ENCODE measurements around the gene CD300LD. TPM values are rescaled to one million over a fixed set of nuclear protein-coding genes. Genes with fewer than 3 reads are reported as not detected.

CD300LD gene
- total RNA-seq, 4 donors from 2014 or later: not detected

DNA sequence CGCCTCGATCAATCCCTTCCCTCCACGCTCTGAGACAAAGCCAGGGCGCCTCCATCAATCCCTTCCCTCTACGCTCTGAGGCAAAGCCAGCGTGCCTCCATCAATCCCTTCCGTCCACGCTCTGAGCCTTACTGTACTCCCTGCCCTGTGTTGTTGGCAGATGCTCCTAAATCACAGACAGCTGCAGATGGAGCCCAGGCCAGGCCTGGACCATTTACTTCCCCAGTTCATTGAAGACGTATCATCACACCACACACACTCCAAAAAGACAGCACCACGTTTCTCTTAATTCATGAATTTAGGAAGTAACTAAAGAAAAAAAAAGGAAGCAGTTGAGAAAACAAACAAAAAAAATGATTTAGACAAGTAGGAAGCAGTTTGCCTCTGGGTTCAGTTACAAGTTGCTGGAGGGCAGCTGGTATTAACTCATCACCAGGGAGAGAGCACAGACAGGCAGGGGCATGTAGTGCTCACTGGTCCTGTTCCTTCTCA is 7.4 kb upstream of the CD300LD start:
- no peak overlapping the region for H3K27ac ChIP-seq
- intact Hi-C loops (cut with DNase I; ENCODE audit: low total_unique reads): no loop called here
- no peak for DNase-seq
- H3K9me3 ChIP-seq: no peaks in the 10 kb centered on the region
- H3K36me3 ChIP-seq: no peaks in the 10 kb centered on the region
- TF ChIP-seq POLR2A (IDR thresholded peaks at IDR 0.05): no peak
- TF ChIP-seq, protein P1, sequence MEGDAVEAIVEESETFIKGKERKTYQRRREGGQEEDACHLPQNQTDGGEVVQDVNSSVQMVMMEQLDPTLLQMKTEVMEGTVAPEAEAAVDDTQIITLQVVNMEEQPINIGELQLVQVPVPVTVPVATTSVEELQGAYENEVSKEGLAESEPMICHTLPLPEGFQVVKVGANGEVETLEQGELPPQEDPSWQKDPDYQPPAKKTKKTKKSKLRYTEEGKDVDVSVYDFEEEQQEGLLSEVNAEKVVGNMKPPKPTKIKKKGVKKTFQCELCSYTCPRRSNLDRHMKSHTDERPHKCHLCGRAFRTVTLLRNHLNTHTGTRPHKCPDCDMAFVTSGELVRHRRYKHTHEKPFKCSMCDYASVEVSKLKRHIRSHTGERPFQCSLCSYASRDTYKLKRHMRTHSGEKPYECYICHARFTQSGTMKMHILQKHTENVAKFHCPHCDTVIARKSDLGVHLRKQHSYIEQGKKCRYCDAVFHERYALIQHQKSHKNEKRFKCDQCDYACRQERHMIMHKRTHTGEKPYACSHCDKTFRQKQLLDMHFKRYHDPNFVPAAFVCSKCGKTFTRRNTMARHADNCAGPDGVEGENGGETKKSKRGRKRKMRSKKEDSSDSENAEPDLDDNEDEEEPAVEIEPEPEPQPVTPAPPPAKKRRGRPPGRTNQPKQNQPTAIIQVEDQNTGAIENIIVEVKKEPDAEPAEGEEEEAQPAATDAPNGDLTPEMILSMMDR (IDR thresholded peaks at IDR 0.05): no peak
- H3K27me3 ChIP-seq: no peaks in the 10 kb centered on the region
- H3K4me1 ChIP-seq: no peaks in the 10 kb centered on the region
- no peak overlapping the region for H3K4me3 ChIP-seq

DNA sequence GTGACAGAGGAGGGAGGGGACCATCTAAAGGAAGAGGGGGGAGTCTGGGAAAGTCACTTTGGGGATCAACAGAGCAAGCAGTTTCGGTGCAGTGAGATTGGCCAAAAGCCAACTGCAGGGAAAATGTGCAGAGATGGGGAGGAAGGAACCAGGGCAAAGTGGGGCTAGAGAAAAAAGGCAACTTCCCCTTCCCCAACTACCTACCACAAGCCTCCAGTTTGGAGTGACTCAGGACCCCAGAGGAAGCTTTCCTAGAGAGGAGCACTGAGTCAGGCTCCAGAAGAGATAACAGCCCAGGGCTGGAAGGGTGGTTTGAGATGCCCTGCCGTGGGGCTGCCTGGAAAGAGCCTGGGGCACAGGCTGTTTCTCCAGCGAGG is 6.9 kb upstream of the CD300LD start:
- Histone ChIP-seq H3K4me3 (no peak overlapping the region), H3K4me1 (no peaks in the 10 kb centered on the region), H3K27ac (no peak overlapping the region), H3K9me3 (no peaks in the 10 kb centered on the region), H3K27me3 (no peaks in the 10 kb centered on the region), H3K36me3 (no peaks in the 10 kb centered on the region)
- intact Hi-C loops (cut with DNase I; ENCODE audit: low total_unique reads): no loop called here
- TF ChIP-seq, protein P1 (IDR thresholded peaks at IDR 0.05): no peak
- no peak for TF ChIP-seq POLR2A (IDR thresholded peaks at IDR 0.05)
- no peak for DNase-seq

DNA sequence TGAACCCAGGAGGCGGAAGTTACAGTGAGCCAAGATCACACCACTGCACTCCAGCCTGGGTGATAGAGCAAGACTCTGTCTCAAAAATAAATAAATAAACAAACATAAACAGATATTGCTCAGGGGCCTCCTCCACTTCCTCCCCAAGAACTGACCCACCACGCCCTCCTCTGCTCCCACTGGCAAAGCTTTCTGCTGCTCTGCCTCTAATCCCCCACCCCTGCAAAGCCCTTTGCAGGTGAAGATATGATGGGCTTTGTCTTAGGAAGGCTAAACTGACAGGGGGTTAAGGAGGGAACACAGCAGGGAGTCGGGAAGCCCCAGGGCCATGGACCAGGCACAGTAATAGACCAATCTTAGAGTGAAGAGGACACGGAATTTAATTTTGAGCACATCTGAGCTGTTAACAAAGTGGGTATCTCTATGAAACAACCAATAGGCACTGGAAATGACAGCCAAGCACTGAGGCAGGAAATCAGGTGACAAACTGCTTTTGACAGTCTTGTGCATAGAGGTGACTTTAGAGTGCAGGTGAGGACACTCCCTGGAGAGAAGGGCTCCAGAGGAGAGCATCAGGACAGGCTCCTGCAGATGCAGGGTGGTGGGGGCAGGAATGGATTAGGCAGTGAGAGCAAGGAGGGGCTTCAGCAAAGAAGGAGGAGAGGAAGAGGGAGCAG is 6.4 kb upstream of the CD300LD start:
- no peak for DNase-seq
- H3K4me1 ChIP-seq: no peaks in the 10 kb centered on the region
- H3K4me3 ChIP-seq: no peak overlapping the region
- no peaks in the 10 kb centered on the region for H3K9me3 ChIP-seq
- intact Hi-C loops (cut with DNase I; ENCODE audit: low total_unique reads): no loop called here
- H3K27ac ChIP-seq: no peak overlapping the region
- no peaks in the 10 kb centered on the region for H3K27me3 ChIP-seq
- H3K36me3 ChIP-seq: no peaks in the 10 kb centered on the region
- TF ChIP-seq, protein P1 (IDR thresholded peaks at IDR 0.05): no peak
- TF ChIP-seq POLR2A (IDR thresholded peaks at IDR 0.05): no peak

DNA sequence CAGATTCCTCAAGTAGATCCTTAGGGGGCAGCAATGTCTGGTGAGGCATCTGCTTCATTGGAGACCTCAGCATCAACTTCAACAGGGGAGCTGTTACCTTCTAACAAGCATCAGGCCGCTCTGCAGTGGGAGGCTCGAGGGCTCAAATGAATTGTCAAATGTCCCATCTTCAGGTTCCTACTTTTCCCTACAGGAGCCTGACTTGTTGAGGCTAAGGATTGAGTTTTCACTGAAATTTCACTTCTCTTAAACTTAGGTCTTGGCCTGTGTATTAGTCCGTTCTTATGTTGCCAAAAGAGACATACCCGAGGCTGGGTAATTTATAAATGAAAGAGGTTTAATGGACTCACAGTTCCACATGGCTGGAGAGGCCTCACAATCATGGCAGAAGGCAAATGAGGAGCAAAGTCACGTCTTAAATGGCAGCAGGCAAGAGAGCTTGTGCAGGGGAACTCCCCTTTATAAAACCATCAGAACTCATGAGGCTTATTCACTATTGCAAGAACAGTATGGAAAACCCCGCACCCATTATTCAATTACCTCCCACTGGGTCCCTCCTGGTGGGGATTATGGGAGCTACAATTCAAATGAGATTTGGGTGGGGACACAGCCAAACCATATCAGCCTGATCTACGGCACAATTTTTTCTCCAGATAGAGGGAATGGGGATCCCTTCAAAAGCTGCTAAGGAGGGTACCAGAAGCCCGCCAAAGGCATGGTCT is 5.1 kb upstream of the CD300LD start:
- no peaks in the 10 kb centered on the region for H3K4me1 ChIP-seq
- no peaks in the 10 kb centered on the region for H3K36me3 ChIP-seq
- no peaks in the 10 kb centered on the region for H3K27me3 ChIP-seq
- no peak overlapping the region for H3K27ac ChIP-seq
- TF ChIP-seq, protein P1 (IDR thresholded peaks at IDR 0.05): no peak
- no peak for TF ChIP-seq POLR2A (IDR thresholded peaks at IDR 0.05)
- no peaks in the 10 kb centered on the region for H3K9me3 ChIP-seq
- intact Hi-C loops (cut with DNase I; ENCODE audit: low total_unique reads): no loop called here
- no peak overlapping the region for H3K4me3 ChIP-seq
- DNase-seq: no peak

DNA sequence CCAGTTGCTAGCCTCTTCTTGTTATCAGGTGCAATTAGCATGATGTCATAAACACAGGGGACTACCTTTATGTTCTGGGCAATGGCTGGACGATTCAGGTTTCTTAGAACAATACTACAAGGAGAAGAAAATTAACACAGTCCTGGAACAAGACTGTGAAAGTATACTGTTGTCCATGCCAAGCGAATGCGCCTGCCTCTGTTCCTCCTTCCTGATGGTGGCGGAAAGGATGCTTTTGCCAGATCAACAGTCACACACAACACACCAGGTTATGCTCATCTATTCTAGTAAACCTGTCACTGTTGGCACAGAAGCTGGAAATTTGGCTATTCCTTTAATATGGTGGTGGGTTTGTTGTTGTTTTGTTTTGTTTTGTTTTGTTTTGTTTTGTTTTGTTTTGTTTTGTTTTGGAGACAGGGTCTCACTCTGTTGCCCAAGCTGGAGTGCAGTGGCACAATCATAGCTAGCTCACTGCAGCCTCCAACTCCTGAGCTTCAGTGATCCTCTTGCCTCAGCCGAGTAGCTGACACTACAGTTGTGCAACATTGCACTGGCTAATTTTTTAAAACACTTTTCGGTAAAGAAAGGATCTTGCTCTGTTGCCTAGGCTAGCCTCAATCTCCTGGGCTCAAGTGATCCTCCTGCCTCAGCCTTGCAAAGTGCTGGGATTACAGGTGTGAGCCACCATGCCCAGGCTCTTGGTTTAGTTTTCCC is 3.1 kb upstream of the CD300LD start:
- Histone ChIP-seq H3K4me1 (no peaks in the 10 kb centered on the region), H3K4me3 (no peak overlapping the region), H3K9me3 (no peaks in the 10 kb centered on the region), H3K27ac (no peak overlapping the region), H3K36me3 (no peaks in the 10 kb centered on the region), H3K27me3 (peaks cover 0 to 3% of the 10 kb centered on the region in 2 donors)
- TF ChIP-seq, protein P1 (IDR thresholded peaks at IDR 0.05): no peak
- no peak for TF ChIP-seq POLR2A (IDR thresholded peaks at IDR 0.05)
- intact Hi-C loops (cut with DNase I; ENCODE audit: low total_unique reads): no loop called here
- DNase-seq: no peak

All from uterus (tissue), 4 donors.